Osteoblast (primary cell): ENCODE measurements around the gene ARHGEF28. TPM values are rescaled to one million over a fixed set of nuclear protein-coding genes. Genes with fewer than 3 reads are reported as not detected.

Source experiments
- DNase-seq: peaks from one replicate; pipeline ENCODE4 v3.0.0; 2011; ENCODE audit warnings: low spot score, mixed read lengths; ENCODE audit not compliant: insufficient read length; ENCODE audit errors: missing footprints
- H2AFZ ChIP-seq: 2 replicates; pipeline ENCODE4 v1.6.0; 2011; ENCODE audit warnings: mild to moderate bottlenecking, low read length
- H3K27ac ChIP-seq: 2 replicates; pipeline ENCODE4 v1.5.1; 2011; ENCODE audit warnings: mild to moderate bottlenecking, low read depth, low read length, moderate library complexity
- H3K27me3 ChIP-seq: 2 replicates; pipeline ENCODE4 v1.6.0; 2012; ENCODE audit warnings: mild to moderate bottlenecking, control low read depth, inconsistent platforms, low read length, moderate library complexity; ENCODE audit not compliant: insufficient read depth
- H3K36me3 ChIP-seq: 2 replicates; pipeline ENCODE4 v1.5.1; 2011; ENCODE audit warnings: mild to moderate bottlenecking, low read length, control low read depth, moderate library complexity; ENCODE audit not compliant: insufficient read depth
- H3K4me1 ChIP-seq: 2 replicates; pipeline ENCODE4 v1.5.1; 2011; ENCODE audit warnings: mild to moderate bottlenecking, low read length, control low read depth, moderate library complexity; ENCODE audit not compliant: insufficient read depth
- H3K4me2 ChIP-seq: 2 replicates; pipeline ENCODE4 v1.6.0; 2011; ENCODE audit warnings: mild to moderate bottlenecking, low read length; ENCODE audit not compliant: insufficient read depth
- H3K4me3 ChIP-seq: fragments of 200-600 bp; sonication (generic); 3 replicates; pipeline ENCODE4 v1.5.1; 2012; ENCODE audit warnings: mild to moderate bottlenecking, low read length, inconsistent platforms; ENCODE audit not compliant: insufficient read depth
- H3K79me2 ChIP-seq: 2 replicates; pipeline ENCODE4 v1.6.0; 2012; ENCODE audit warnings: mild to moderate bottlenecking, low read length, control low read depth, inconsistent platforms; ENCODE audit not compliant: insufficient read depth
- H3K9me3 ChIP-seq: 2 replicates; pipeline ENCODE4 v1.5.1; 2011; ENCODE audit warnings: low read depth, low read length, control low read depth
- H4K20me1 ChIP-seq: 2 replicates; pipeline ENCODE4 v1.6.0; 2012; ENCODE audit warnings: mild to moderate bottlenecking, low read length, control low read depth; ENCODE audit not compliant: insufficient read depth
- CTCF ChIP-seq: IDR thresholded peaks from 2 replicates; pipeline ENCODE4 v1.5.1; 2011; ENCODE audit warnings: mild to moderate bottlenecking, low read depth, low read length, moderate library complexity; ENCODE audit errors: extremely low read depth
- total RNA-seq: library from RNA; depleted of rRNA; stranded (reverse); fragments of >200 nt; gene quantifications from 2 replicates; pipeline ENCODE4 v1.2.3, GENCODE V29; 2012

ARHGEF28 gene
- total RNA-seq, 1 donor: 64.4 TPM

- Histone ChIP-seq H3K4me3 (no peak overlapping the region), H3K79me2 (no peaks in the 10 kb centered on the region), H3K27me3 (peaks cover 3% of the 10 kb centered on the region), H3K4me1 (peaks cover 7% of the 10 kb centered on the region), H2AFZ (no peak overlapping the region), H3K9me3 (no peaks in the 10 kb centered on the region), H4K20me1 (no peaks in the 10 kb centered on the region), H3K27ac (no peak overlapping the region), H3K36me3 (no peaks in the 10 kb centered on the region), H3K4me2 (no peak overlapping the region)
- no peak for TF ChIP-seq CTCF
- DNase-seq: no peak
Measured at GRCh38 chr5:73955271-73955846, 329.4 kb downstream of the ARHGEF28 start.

DNA sequence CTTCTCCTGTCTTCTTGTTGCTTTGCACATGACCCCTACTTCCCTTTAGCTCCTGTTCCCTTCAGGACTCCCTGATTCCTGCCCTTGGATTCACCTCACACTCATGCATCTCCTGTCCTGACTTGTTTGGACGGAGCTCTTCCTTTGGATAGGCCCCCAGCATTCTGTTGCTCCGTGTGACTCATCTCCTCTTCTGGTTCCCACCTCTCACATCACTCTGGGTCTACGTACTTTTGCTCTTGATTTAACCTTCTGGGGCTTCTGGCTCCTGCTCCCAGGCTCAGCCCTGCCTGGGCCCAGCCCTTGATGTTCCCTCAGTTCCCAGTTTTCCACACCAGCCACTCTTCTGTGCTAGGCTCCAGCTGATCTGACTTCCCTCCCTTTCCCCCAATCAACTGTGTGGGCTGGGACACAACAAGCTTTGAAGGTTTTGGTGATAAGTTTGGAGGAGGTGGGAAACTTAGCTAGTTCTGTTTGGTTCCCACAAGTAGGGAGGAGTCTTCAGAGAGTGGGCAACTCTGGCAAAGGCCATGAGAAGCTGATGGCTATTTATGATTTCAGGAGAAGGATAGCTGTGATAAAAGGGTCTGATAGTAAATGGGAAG is 331.5 kb downstream of the ARHGEF28 start:
- H3K9me3 ChIP-seq: no peaks in the 10 kb centered on the region
- H3K79me2 ChIP-seq: no peaks in the 10 kb centered on the region
- no peaks in the 10 kb centered on the region for H3K4me1 ChIP-seq
- no peak for DNase-seq
- TF ChIP-seq CTCF: no peak
- H4K20me1 ChIP-seq: no peaks in the 10 kb centered on the region
- no peaks in the 10 kb centered on the region for H3K36me3 ChIP-seq
- no peak overlapping the region for H2AFZ ChIP-seq
- no peak overlapping the region for H3K4me2 ChIP-seq
- H3K4me3 ChIP-seq: no peak overlapping the region
- H3K27me3 ChIP-seq: peaks cover 3% of the 10 kb centered on the region
- no peak overlapping the region for H3K27ac ChIP-seq

GRCh38 chr5:73958037-73958436 is 332.0 kb downstream of the ARHGEF28 start:
- no peaks in the 10 kb centered on the region for H3K4me1 ChIP-seq
- H3K27ac ChIP-seq: no peak overlapping the region
- no peaks in the 10 kb centered on the region for H3K9me3 ChIP-seq
- H3K4me3 ChIP-seq: no peak overlapping the region
- no peak for DNase-seq
- H4K20me1 ChIP-seq: no peaks in the 10 kb centered on the region
- no peak overlapping the region for H3K4me2 ChIP-seq
- no peaks in the 10 kb centered on the region for H3K79me2 ChIP-seq
- H3K36me3 ChIP-seq: no peaks in the 10 kb centered on the region
- no peak for TF ChIP-seq CTCF
- no peak overlapping the region for H2AFZ ChIP-seq
- peaks cover 3% of the 10 kb centered on the region for H3K27me3 ChIP-seq

GRCh38 chr5:73960023-73960422 is 334.0 kb downstream of the ARHGEF28 start:
- H3K4me3 ChIP-seq: no peak overlapping the region
- no peak overlapping the region for H3K27ac ChIP-seq
- H4K20me1 ChIP-seq: no peaks in the 10 kb centered on the region
- no peak for TF ChIP-seq CTCF
- H3K27me3 ChIP-seq: peaks cover 3% of the 10 kb centered on the region
- H3K79me2 ChIP-seq: no peaks in the 10 kb centered on the region
- H3K36me3 ChIP-seq: no peaks in the 10 kb centered on the region
- no peaks in the 10 kb centered on the region for H3K4me1 ChIP-seq
- no peak overlapping the region for H2AFZ ChIP-seq
- H3K4me2 ChIP-seq: no peak overlapping the region
- H3K9me3 ChIP-seq: no peaks in the 10 kb centered on the region
- no peak for DNase-seq
